HG02981 (cell line): Measurements from ENCODE around the gene RASSF7.

Experiments
- ATAC-seq: cut with Tn5 transposase; IDR thresholded peaks from one replicate; pipeline ENCODE4 v1.9.1; 2021; ENCODE audit warnings: mild to moderate bottlenecking, moderate library complexity; ENCODE audit not compliant: unreplicated experiment

RASSF7 gene

DNA sequence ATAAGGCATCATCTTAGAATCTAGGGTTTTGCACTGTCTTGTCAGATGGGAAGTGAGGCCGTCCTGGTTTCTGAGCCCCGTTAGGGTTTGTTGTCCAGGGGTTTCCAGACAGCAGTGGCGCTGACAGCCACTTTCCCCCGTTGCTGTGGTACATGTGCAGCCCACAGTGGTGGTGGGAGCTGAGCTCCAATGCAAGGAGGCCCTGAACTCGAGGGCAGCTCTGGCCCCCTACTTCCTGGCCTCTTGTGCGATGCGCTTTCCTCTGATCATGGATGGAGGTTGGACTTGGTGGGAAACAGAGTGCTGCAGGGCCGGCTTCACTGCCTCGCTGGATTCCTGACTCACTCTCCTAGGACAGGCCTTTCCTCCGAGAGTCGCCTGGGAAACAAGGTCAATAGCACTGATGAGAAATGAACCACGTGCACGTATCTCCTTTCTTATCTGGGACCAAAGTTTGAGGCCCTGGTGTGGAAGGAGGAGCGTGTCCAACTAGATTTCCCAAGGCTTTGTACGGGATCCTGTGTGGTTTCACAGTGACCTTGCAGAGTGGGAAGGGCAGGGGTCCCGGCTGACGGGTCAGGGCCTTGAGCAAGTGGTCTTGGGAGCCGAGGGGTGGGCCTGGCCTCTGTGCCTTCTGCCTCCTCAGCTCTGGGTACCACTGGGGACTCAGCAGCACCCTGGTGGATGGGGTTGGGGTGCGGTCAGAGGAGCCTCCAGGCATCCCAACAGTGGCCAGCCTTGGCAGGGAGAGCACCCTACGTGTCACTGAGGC, 19.2 kb downstream of the RASSF7 start:
- ATAC-seq: no peak

GRCh38 chr11:581342-581741, 20.6 kb downstream of the RASSF7 start:
- ATAC-seq: no peak

DNA sequence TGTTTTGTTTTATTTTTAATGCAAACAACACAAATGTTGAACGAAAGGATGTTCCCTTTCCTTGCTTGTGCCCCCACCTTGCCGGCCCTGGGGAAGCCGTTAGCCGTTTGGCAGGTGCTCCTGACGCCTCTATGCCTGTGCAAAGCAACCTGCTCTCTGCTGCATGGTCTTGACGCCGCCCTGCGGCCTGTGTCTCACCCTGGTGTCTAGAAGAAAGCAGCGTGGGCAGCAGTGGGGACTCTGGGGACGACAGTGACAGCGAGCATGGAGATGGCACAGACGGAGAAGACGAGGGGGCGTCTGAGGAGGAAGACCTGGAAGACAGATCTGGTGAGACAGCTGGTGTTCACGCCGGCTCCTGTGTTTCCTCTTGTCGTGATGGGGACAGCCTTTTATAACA, 21.0 kb downstream of the RASSF7 start:
- no peak for ATAC-seq

DNA sequence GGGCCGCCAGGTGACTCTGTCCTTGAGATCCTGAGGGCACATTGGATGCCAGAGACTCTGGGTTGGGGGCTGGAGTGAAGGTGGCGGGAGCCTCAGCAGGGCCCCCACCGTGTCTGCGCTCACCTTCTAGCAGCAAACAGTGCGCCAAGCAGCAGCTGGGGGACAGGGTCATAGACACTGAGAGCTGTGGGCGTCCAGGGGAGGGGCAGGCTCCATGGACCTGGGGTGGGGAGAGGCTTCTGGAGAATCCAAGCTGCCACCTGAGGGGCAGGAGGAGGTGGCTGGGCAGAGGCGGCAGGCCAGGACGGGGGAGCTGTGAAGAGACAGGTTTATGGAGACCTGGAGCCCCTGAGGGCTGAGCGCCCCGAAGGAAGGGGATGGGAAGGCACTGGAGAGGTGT, 23.5 kb downstream of the RASSF7 start:
- ATAC-seq: no peak

DNA sequence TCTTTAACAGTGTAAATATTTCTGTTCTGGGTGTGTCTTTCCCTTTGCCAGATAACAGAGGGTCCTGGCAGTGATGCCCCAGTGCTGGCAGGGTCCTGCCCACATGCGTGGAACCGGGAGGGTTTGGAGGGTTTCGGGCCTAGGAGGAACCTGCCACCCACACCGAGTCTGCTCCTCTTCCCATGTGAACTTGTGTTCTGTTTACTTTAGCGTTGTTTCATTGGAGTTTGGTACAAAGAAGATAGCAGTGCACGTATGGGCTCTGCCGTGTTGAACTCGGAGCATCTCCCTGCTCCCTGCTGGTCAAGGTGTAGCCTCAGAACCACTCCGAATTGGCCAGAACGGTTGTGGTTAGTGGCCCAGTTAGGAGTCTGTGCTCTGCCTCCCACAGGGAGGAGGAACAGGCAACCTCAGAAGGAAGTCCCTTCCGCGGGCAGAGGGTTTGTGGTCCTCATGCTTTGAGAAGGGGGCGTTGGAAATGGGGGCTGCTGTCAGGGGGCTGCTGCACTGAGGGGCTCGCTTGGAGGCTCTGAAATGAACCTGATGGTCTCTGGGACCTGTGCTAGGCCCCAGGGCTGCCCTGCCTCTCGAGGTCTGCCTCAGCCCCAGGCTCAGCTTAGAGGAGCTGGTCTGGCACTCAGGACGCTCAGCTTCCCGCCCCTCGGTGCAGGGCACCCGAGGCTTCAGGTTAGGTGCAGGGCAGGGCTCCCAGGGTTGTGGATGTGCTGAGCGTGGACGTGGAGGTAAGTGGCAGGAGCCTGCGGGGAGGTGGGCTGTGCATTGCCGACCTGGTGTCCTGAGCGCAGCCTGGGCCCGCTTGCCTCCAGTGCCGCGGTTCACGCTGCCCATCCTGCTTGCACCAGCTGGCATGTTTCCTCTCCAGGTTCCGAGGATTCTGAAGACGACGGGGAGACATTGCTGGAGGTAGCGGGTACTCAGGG, 25.9 kb downstream of the RASSF7 start:
- no peak for ATAC-seq

GRCh38 chr11:587546-587945, 26.8 kb downstream of the RASSF7 start:
- ATAC-seq: no peak

GRCh38 chr11:587978-588380, 27.2 kb downstream of the RASSF7 start:
- no peak for ATAC-seq

DNA sequence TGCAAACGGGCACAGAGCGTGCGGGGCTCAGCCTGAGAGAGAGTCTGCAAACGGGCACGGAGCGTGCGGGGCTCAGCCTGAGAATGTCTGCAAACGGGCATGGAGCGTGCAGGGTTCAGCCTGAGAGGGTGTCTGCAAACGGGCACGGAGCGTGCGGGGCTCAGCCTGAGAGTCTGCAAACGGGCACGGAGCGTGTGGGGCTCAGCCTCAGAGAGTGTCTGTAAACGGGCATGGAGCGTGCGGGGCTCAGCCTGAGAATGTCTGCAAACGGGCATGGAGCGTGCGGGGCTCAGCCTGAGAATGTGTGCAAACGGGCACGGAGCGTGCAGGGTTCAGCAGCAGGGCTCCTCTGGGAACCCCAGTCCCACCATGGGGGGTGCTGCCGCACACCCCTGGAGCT, 29.0 kb downstream of the RASSF7 start:
- ATAC-seq: no peak

DNA sequence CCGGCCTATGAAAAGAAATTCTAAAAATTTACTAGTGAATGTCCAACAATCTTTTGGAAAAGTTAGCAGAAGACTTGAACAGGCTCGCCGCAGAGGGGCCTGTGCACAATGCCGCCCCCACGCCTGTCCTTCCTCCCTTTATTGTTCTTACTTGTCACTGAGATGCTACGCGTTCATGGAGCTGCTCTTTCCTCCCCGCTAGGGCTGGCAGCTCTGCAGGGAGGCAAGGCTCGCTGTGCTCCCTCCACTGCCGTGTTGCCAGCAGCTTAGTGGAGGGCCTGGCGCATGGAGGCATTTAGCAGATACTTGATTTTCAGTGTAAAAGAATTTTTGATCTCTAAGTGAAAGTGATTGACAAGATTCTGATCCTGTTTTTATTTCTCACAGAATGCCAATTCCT, 30.2 kb downstream of the RASSF7 start:
- ATAC-seq: no peak

DNA sequence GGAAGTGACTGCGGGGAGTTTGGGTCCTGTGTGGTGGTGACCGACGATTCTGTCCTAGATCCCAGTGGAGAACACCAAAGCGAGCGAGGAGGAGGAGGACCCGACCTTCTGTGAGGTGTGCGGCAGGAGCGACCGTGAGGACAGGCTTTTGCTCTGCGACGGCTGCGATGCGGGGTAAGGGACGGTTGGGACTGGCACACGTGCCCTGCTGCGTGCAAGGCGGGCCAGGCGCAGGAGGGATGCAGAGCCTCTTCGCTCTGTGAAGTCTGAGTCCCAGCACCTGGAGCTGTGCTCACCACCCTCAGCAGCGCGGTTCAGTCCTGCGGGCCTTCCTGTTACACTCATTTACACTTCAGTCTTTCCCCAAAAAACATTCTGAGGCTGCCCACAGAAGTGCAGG, 31.7 kb downstream of the RASSF7 start:
- no peak for ATAC-seq

- no peak for ATAC-seq
These were observed 32.1 kb downstream of the RASSF7 start for GRCh38 chr11:592918-593317.

GRCh38 chr11:593347-593746, 32.6 kb downstream of the RASSF7 start:
- no peak for ATAC-seq

- no peak for ATAC-seq
These were observed 34.6 kb downstream of the RASSF7 start for GRCh38 chr11:595400-595799.

GRCh38 chr11:596374-596773, 35.6 kb downstream of the RASSF7 start:
- no peak for ATAC-seq

- no peak for ATAC-seq
These were observed 36.5 kb downstream of the RASSF7 start for GRCh38 chr11:597166-597725.

DNA sequence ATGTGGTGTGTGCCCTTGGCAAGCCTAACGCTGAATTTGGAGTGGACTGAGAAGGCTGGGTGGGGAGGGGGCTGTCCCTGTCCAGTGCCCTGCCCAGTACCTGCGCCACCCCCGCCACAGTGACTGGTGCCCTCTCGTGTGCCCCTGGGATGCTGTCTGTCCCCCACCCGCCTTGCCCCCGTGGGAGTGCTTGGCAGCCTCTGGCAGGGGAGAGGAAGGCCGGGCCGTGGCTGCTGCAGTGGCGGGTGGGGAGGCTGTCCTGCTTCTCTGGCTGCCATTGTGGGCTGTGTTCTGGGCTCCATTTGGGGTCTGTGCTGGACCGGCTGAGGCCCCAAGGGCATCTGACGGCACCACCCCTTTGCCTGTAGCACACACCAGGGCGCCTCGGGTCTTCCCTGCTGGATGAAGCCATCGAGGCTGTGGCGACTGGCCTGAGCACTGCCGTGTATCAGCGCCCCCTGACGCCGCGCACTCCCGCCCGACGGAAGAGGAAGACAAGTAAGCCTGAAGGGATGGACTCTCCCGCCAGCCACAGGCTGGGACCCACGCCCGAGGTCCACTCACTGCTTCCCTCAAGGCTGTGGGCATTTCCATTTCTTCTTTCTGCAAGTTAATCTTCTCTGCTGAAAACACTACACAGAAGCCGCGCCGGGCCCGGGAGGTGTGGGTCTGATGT, 37.4 kb downstream of the RASSF7 start:
- ATAC-seq: no peak

DNA sequence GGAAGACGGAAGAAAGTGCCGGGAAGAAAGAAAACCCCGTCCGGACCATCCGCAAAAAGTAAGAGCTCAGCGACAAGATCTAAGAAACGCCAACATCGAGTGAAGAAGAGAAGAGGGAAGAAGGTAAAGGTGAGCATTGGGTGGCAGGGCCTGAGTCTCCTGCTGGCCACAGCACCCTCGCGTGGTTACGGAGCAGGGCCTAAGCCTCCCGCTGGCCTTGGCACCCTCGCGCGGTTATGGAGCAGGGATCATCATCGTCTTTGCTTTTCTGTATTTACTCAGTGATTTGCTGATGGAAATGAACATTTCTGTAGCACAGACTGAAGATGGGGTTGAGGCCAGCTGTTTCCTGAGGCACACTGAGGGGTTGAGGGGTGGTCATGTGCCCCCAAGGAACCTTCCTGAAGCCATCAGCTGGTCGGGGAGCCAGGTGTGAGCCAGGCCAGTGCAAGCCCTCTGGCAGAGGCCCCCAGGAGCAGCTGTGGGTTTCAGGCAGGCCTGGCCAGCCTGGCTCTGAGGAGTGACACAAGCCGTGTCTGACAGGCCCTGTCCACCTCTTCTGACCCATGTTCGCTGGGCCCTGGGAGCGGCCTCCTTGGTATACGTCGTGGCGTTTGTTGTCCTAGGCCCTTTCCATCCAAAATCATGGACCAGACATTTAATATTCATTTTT, 40.9 kb downstream of the RASSF7 start:
- ATAC-seq: no peak

GRCh38 chr11:603154-603553, 42.4 kb downstream of the RASSF7 start:
- ATAC-seq: no peak

- no peak for ATAC-seq
These were observed 44.7 kb downstream of the RASSF7 start for GRCh38 chr11:605286-606129.

GRCh38 chr11:606245-606644, 45.5 kb downstream of the RASSF7 start:
- ATAC-seq: no peak
